SW480 (cell line): ENCODE results near the gene PRKCE.
"Not testable (repeated sequence)": the region's sequence is repeated elsewhere in the genome, so short reads cannot be mapped to it uniquely, and the experiment has no call there.

Source experiments
- DNase-seq: peaks from one replicate; pipeline ENCODE4 v3.0.0-alpha.2; 2016; ENCODE audit warnings: low spot score

The PRKCE gene

GRCh38 chr2:45909677-45910191, 258.3 kb downstream of the PRKCE start:
- DNase-seq, result no peak

- no peak for DNase-seq
Observed at GRCh38 chr2:45910473-45911060, 259.1 kb downstream of the PRKCE start.

- DNase-seq, result no peak
Observed at GRCh38 chr2:45911538-45911937, 260.1 kb downstream of the PRKCE start.

GRCh38 chr2:45912109-45912508, 260.6 kb downstream of the PRKCE start:
- no peak for DNase-seq

GRCh38 chr2:45913539-45913938, 262.1 kb downstream of the PRKCE start:
- DNase-seq, result no peak

GRCh38 chr2:45915523-45915922, 264.0 kb downstream of the PRKCE start:
- no peak for DNase-seq

- not testable (repeated sequence) for DNase-seq
Observed at GRCh38 chr2:45917561-45918176, 266.2 kb downstream of the PRKCE start.

GRCh38 chr2:45918463-45919159, 267.1 kb downstream of the PRKCE start:
- no peak for DNase-seq

- peak; percentile 66 for DNase-seq
Observed at GRCh38 chr2:45919160-45919650, 267.7 kb downstream of the PRKCE start.

GRCh38 chr2:45919711-45920111, 268.2 kb downstream of the PRKCE start:
- DNase-seq, result no peak

- DNase-seq, result no peak
Observed at GRCh38 chr2:45921921-45922320, 270.4 kb downstream of the PRKCE start.

GRCh38 chr2:45922577-45922988, 271.1 kb downstream of the PRKCE start:
- no peak for DNase-seq

- DNase-seq, result no peak
Observed at GRCh38 chr2:45923701-45924100, 272.2 kb downstream of the PRKCE start.

GRCh38 chr2:45925026-45925425, 273.6 kb downstream of the PRKCE start:
- no peak for DNase-seq

- DNase-seq, result no peak
Observed at GRCh38 chr2:45925636-45926366, 274.3 kb downstream of the PRKCE start.

GRCh38 chr2:45928946-45929345, 277.5 kb downstream of the PRKCE start:
- no peak for DNase-seq

GRCh38 chr2:45929674-45930395, 278.4 kb downstream of the PRKCE start:
- no peak for DNase-seq

GRCh38 chr2:45930396-45930792, 278.9 kb downstream of the PRKCE start:
- DNase-seq, result peak; percentile 71

- no peak for DNase-seq
Observed at GRCh38 chr2:45932278-45932975, 281.0 kb downstream of the PRKCE start.

GRCh38 chr2:45935791-45936622, 284.5 kb downstream of the PRKCE start:
- peak; percentile 86 for DNase-seq
